Muscle of back (tissue), 11 donors: ENCODE measurements around the gene GAMT. TPM values are rescaled to one million over a fixed set of nuclear protein-coding genes. Genes with fewer than 3 reads are reported as not detected.

Experiments used
- DNase-seq, 3 donors: peaks; one replicate each; pipeline versions ENCODE4 v3.0.0 to v3.0.0-alpha.2; 2013
- polyA plus RNA-seq, 10 donors: library from polyadenylated mRNA; unstranded; fragments of 120-200 nt; gene quantifications; one replicate each; pipeline ENCODE4 v1.2.1, GENCODE V29; 2013; ENCODE audit not compliant: insufficient read length in 10 of 10

Gene GAMT
- polyA plus RNA-seq, 10 donors = 133 to 200 (median 160) TPM

GRCh38 chr19:1350867-1351266 lies 50.5 kb downstream of the GAMT start:
- no peak for DNase-seq

GRCh38 chr19:1349211-1349610 lies 52.1 kb downstream of the GAMT start:
- no peak for DNase-seq

Other genes with a start within 250 kb of the GAMT start
- gene SBNO2, start 227.3 kb downstream of the GAMT start, polyA plus RNA-seq = 10 to 100 TPM in 5 of 10 donors, 1 to 10 TPM in 5; 6.1 to 14.5 (median 10.4) TPM
- 10 to 100 TPM; 37.8 to 53.7 (median 47.7) TPM for gene STK11, start 195.8 kb downstream of the GAMT start, polyA plus RNA-seq
- 1 to 10 TPM in 7 of 10 donors, under 1 TPM in 3; 0.97 to 2.7 (median 1.2) TPM for gene CBARP, start 163.5 kb downstream of the GAMT start, polyA plus RNA-seq
- 100 to 1,000 TPM; 114 to 184 (median 135) TPM for gene ATP5F1D, start 159.8 kb downstream of the GAMT start, polyA plus RNA-seq
- gene MIDN, start 153.0 kb downstream of the GAMT start, polyA plus RNA-seq = 10 to 100 TPM; 27.7 to 44.0 (median 33.6) TPM
- 100 to 1,000 TPM; 408 to 480 (median 436) TPM for gene CIRBP, start 132.2 kb downstream of the GAMT start, polyA plus RNA-seq
- gene FAM174C, start 126.0 kb downstream of the GAMT start, polyA plus RNA-seq = 10 to 100 TPM in 9 of 10 donors, 1 to 10 TPM in 1; 7.9 to 17.0 (median 14.3) TPM
- gene EFNA2, start 115.7 kb downstream of the GAMT start, polyA plus RNA-seq = 1 to 10 TPM in 7 of 10 donors, under 1 TPM in 3; 0.29 to 2.4 (median 1.3) TPM
- gene NDUFS7, start 17.6 kb downstream of the GAMT start, polyA plus RNA-seq = 10 to 100 TPM; 51.3 to 94.1 (median 63.8) TPM
- 10 to 100 TPM; 52.2 to 76.1 (median 64.0) TPM for gene DAZAP1, start 6.0 kb upstream of the GAMT start, polyA plus RNA-seq
- gene RPS15, start 36.9 kb upstream of the GAMT start, polyA plus RNA-seq = 1,000 to 10,000 TPM in 5 of 10 donors, 100 to 1,000 TPM in 5; 743 to 1,364 (median 1,019) TPM
- gene APC2, start 48.6 kb upstream of the GAMT start, polyA plus RNA-seq = 1 to 10 TPM in 2 of 10 donors, under 1 TPM in 8; 0.47 to 1.2 (median 0.82) TPM
- gene C19orf25, start 77.7 kb upstream of the GAMT start, polyA plus RNA-seq = 10 to 100 TPM; 11.6 to 20.9 (median 15.8) TPM
- gene PCSK4, start 88.8 kb upstream of the GAMT start, polyA plus RNA-seq = 1 to 10 TPM in 4 of 10 donors, under 1 TPM in 6; 0.46 to 2.0 (median 0.88) TPM
- gene REEP6, start 89.6 kb upstream of the GAMT start, polyA plus RNA-seq = 1 to 10 TPM; 1.4 to 2.6 (median 1.8) TPM
- 10 to 100 TPM in 9 of 10 donors, 1 to 10 TPM in 1; 7.4 to 17.8 (median 13.8) TPM for gene ADAMTSL5, start 111.5 kb upstream of the GAMT start, polyA plus RNA-seq
- under 1 TPM in 9 of 10 donors, not detected in 1; 0.07 to 0.80 (median 0.16) TPM for gene PLK5, start 122.5 kb upstream of the GAMT start, polyA plus RNA-seq
- gene MEX3D, start 166.8 kb upstream of the GAMT start, polyA plus RNA-seq = 10 to 100 TPM; 18.9 to 34.8 (median 24.2) TPM
- gene MBD3, start 191.3 kb upstream of the GAMT start, polyA plus RNA-seq = 10 to 100 TPM; 40.5 to 69.3 (median 48.9) TPM
- 100 to 1,000 TPM; 103 to 166 (median 121) TPM for gene UQCR11, start 203.9 kb upstream of the GAMT start, polyA plus RNA-seq